Measurements from ENCODE around the gene LAMA5. TPM values are rescaled to one million over a fixed set of nuclear protein-coding genes. Genes with fewer than 3 reads are reported as not detected.

Gene LAMA5
- total and polyA plus RNA-seq, 2 of the 8 experiments (the other 6 are each of a cell fraction or from before 2014, with no cell fraction given), result 34.4 to 225 TPM

GRCh38 chr20:62326559-62326958 lies 40.6 kb downstream of the LAMA5 start:
- WGBS, 2 experiments (ENCODE audit: extremely low coverage in 1 of 2, insufficient coverage in 1 of 2, insufficient read length in 1 of 2, insufficient replicate concordance in 2 of 2, low coverage in 1 of 2, low lambda C conversion rate in 2 of 2, missing lambda C conversion rate in 1 of 2), result 90% methylated on average over 14 of the region's 14 CpGs; no CpG with 5 or more reads in 1 of the 2 experiments
- H3K4me3 ChIP-seq (ENCODE audit: extremely low read depth in 1 of 4, insufficient read depth in 2 of 4, low read depth in 3 of 4, low read length in 4 of 4), result no peak overlapping the region
- H3K23me2 ChIP-seq (ENCODE audit: low read depth, low read length), result no peaks in the 10 kb centered on the region
- no peak overlapping the region for H3K23ac ChIP-seq (ENCODE audit: insufficient read length)
- H2BK5ac ChIP-seq (ENCODE audit: low read depth, low read length), result no peak overlapping the region
- no peak for TF ChIP-seq CBX5 (IDR thresholded peaks at IDR 0.05; ENCODE audit: low read depth, low read length)
- TF ChIP-seq ATF3 (IDR thresholded peaks at IDR 0.05; ENCODE audit: insufficient read depth, low read depth, low read length), result no peak
- no peak for TF ChIP-seq NANOG (IDR thresholded peaks at IDR 0.05; ENCODE audit: insufficient read depth, low read depth, low read length, poor library complexity, severe bottlenecking)
- TF ChIP-seq EZH2 (IDR thresholded peaks at IDR 0.05; ENCODE audit: low read depth, low read length, severe bottlenecking), result no peak
- no peak for TF ChIP-seq SRF (IDR thresholded peaks at IDR 0.05; ENCODE audit: low read depth, low read length)
- TF ChIP-seq POLR2A (IDR thresholded peaks at IDR 0.05; ENCODE audit: control extremely low read depth in 1 of 2, low read depth in 2 of 2, low read length in 2 of 2), result no peak
- TF ChIP-seq PHF8 (conservative IDR thresholded peaks at IDR 0.05; ENCODE audit: low read depth, low read length), result no peak
- TF ChIP-seq BCL11A (IDR thresholded peaks at IDR 0.05; ENCODE audit: low read depth in 2 of 2, low read length in 2 of 2), result no peak
- TF ChIP-seq CHD1 (IDR thresholded peaks at IDR 0.05; ENCODE audit: low read depth, low read length), result no peak
- no peak for TF ChIP-seq CHD2 (IDR thresholded peaks at IDR 0.05; ENCODE audit: low read length)
- TF ChIP-seq HDAC2 (IDR thresholded peaks at IDR 0.05; ENCODE audit: borderline replicate concordance in 1 of 2, low read depth in 2 of 2, low read length in 2 of 2), result no peak
- peaks cover 0 to 13% of the 10 kb centered on the region in 2 experiments for H4K20me1 ChIP-seq (replicated peaks in 1 of 2; ENCODE audit: control insufficient read depth in 1 of 2, insufficient read depth in 2 of 2, low read length in 2 of 2)
- H3K79me1 ChIP-seq (ENCODE audit: low read depth, low read length), result no peaks in the 10 kb centered on the region
- H3K18ac ChIP-seq (ENCODE audit: extremely low read depth, low read length), result no peak overlapping the region
- CTCF ChIA-PET (ENCODE audit: partially characterized antibody), result interaction anchor here (1.1 to 1.5 kb wide), 3 partner anchors 10 to 56 kb away, joined by 4 to 8 read pairs (median 5); no protein-coding TSS in a partner anchor
- H3K36me3 ChIP-seq (ENCODE audit: control insufficient read depth in 2 of 4, insufficient read depth in 4 of 4, low read length in 3 of 4), result peaks cover 47 to 97% (median 75%) of the 10 kb centered on the region in 4 experiments
- no peak overlapping the region for H3K4ac ChIP-seq (replicated peaks; ENCODE audit: insufficient read length, low read depth, low read length)
- H3K27ac ChIP-seq (ENCODE audit: low read depth, low read length), result no peak overlapping the region; the same call in 1 of the 2 replicates
- no peaks in the 10 kb centered on the region for H3K27me3 ChIP-seq (replicated peaks in 1 of 4; ENCODE audit: control insufficient read depth in 3 of 4, extremely low read depth in 1 of 4, insufficient read depth in 3 of 4, low read length in 3 of 4)
- no peak overlapping the region for H3K4me2 ChIP-seq (ENCODE audit: insufficient read depth in 1 of 2, low read depth in 2 of 2, low read length in 2 of 2)
- no peaks in the 10 kb centered on the region for H3K79me2 ChIP-seq (ENCODE audit: control insufficient read depth in 1 of 2, insufficient read depth in 2 of 2, low read length in 2 of 2)
- H2AK5ac ChIP-seq (ENCODE audit: low read depth, low read length), result no peak overlapping the region
- H2BK15ac ChIP-seq (ENCODE audit: low read length), result no peak overlapping the region
- no peaks in the 10 kb centered on the region for H3K4me1 ChIP-seq (replicated peaks in 1 of 4; ENCODE audit: control insufficient read depth in 3 of 4, insufficient read depth in 4 of 4, low read length in 3 of 4)
- H2AFZ ChIP-seq (ENCODE audit: low read length), result no peak overlapping the region
- H2BK12ac ChIP-seq (ENCODE audit: low read depth, low read length), result no peak overlapping the region
- H2BK120ac ChIP-seq (replicated peaks; ENCODE audit: low read depth, low read length), result no peak overlapping the region
- no peak overlapping the region for H3K14ac ChIP-seq (ENCODE audit: insufficient read length)
- no peak overlapping the region for H2BK20ac ChIP-seq (ENCODE audit: low read length)
- H3K9me3 ChIP-seq (ENCODE audit: insufficient read depth in 2 of 2, low read depth in 1 of 2, low read length in 1 of 2), result peaks cover 0 to 6% of the 10 kb centered on the region in 2 experiments; a peak in 1 of 4 replicates
- H4K91ac ChIP-seq (replicated peaks; ENCODE audit: insufficient read length, low read length), result no peak overlapping the region
- FAIRE-seq (no peak), DNase-seq (ENCODE audit: low read depth in 1 of 2, low spot score in 2 of 2) (no peak)
- H4K8ac ChIP-seq (ENCODE audit: extremely low read depth, insufficient read depth, low read length), result no peak overlapping the region
- H3K56ac ChIP-seq (replicated peaks; ENCODE audit: insufficient read length, low read depth, low read length), result no peak overlapping the region
- POLR2A ChIA-PET (ENCODE audit: partially characterized antibody), result interaction anchor here (0.9 to 13.3 kb wide), 8 partner anchors 10 to 65 kb away, joined by 3 to 151 read pairs (median 8); partner anchors contain the start of gene ADRM1
- no peak overlapping the region for H3K9ac ChIP-seq (replicated peaks in 1 of 4; ENCODE audit: extremely low read depth in 1 of 4, low read depth in 3 of 4, low read length in 3 of 4)
- no peak overlapping the region for H4K5ac ChIP-seq (ENCODE audit: insufficient read length, low read depth, low read length)

All from H1 (cell line).